Measurements from ENCODE around the gene SLCO3A1. TPM values are rescaled to one million over a fixed set of nuclear protein-coding genes. Genes with fewer than 3 reads are reported as not detected.
A peak's percentile ranks its signal among the peaks of the same experiment; 100 is the strongest.

SLCO3A1 gene
- total and polyA plus RNA-seq, 12 donors = 1.8 to 26.6 (median 17.2) TPM

GRCh38 chr15:92075764-92076163 lies 222.3 kb downstream of the SLCO3A1 start:
- Histone ChIP-seq H3K36me3 (replicated peaks in 1 of 2) (no peaks in the 10 kb centered on the region), H3K4me1 (replicated peaks in 1 of 2) (peaks cover 0 to 8% of the 10 kb centered on the region in 2 donors), H3K27me3 (no peaks in the 10 kb centered on the region), H3K27ac (no peak overlapping the region), H3K4me3 (no peak overlapping the region), H3K9me3 (replicated peaks in 1 of 3) (no peaks in the 10 kb centered on the region)
- intact Hi-C loops (cut with DNase I) = loop anchor here (5.0 to 10.0 kb wide), 4 partner anchors 131 to 771 kb away; partner anchors contain the start of gene SLCO3A1 (in 1 of the 2)
- WGBS, 4 donors = 67 to 76% (median 69%) methylated on average over 6 to 7 of the region's 7 CpGs
- no peak for DNase-seq
- TF ChIP-seq POLR2A (IDR thresholded peaks at IDR 0.05) = no peak

- Histone ChIP-seq H3K27ac (no peak overlapping the region), H3K36me3 (replicated peaks in 1 of 2) (no peaks in the 10 kb centered on the region), H3K27me3 (no peaks in the 10 kb centered on the region), H3K9me3 (replicated peaks in 1 of 3) (no peaks in the 10 kb centered on the region), H3K4me3 (no peak overlapping the region), H3K4me1 (replicated peaks in 1 of 2) (peaks cover 0 to 4% of the 10 kb centered on the region in 2 donors)
- DNase-seq = no peak
- TF ChIP-seq CTCF (IDR thresholded peaks at IDR 0.05) (no peak), POLR2A (IDR thresholded peaks at IDR 0.05) (no peak)
- intact Hi-C loops (cut with DNase I) = loop anchor here (5.0 to 10.0 kb wide), 4 partner anchors 132 to 772 kb away; partner anchors contain the start of gene SLCO3A1 (in 1 of the 2)
- WGBS, 4 donors = 86 to 90% (median 88%) methylated on average over 5 to 8 of the region's 8 CpGs
Measured at GRCh38 chr15:92076541-92076940, 223.0 kb downstream of the SLCO3A1 start.

- DNase-seq = peak; percentile 75 to 92 (median 82)
- peaks cover under 1 to 14% of the 10 kb centered on the region in 2 donors for H3K4me1 ChIP-seq (replicated peaks in 1 of 2)
- H3K36me3 ChIP-seq (replicated peaks in 1 of 2) = no peaks in the 10 kb centered on the region
- no peak overlapping the region for H3K27ac ChIP-seq
- intact Hi-C loops (cut with DNase I) = loop anchor here (2.0 to 10.0 kb wide), 5 partner anchors 133 to 773 kb away; partner anchors contain the start of gene SLCO3A1 (in 2 of the 2)
- H3K9me3 ChIP-seq (replicated peaks in 1 of 3) = no peaks in the 10 kb centered on the region
- no peak overlapping the region for H3K4me3 ChIP-seq
- peak; percentile 59 to 90 (median 84) for TF ChIP-seq CTCF (IDR thresholded peaks at IDR 0.05)
- TF ChIP-seq POLR2A (IDR thresholded peaks at IDR 0.05) = no peak
- 41 to 50% (median 46%) methylated on average over 7 to 13 of the region's 13 CpGs for WGBS, 4 donors
- no peaks in the 10 kb centered on the region for H3K27me3 ChIP-seq
Measured at GRCh38 chr15:92077353-92078085, 224.0 kb downstream of the SLCO3A1 start.

GRCh38 chr15:92078270-92078669 lies 224.8 kb downstream of the SLCO3A1 start:
- no peak for TF ChIP-seq CTCF (IDR thresholded peaks at IDR 0.05)
- no peak for TF ChIP-seq POLR2A (IDR thresholded peaks at IDR 0.05)
- H3K4me1 ChIP-seq (replicated peaks in 1 of 2) = peaks cover 4 to 21% of the 10 kb centered on the region in 2 donors
- 90 to 97% (median 92%) methylated on average over 5 to 6 of the region's 6 CpGs for WGBS, 4 donors
- no peak overlapping the region for H3K27ac ChIP-seq
- no peaks in the 10 kb centered on the region for H3K9me3 ChIP-seq (replicated peaks in 1 of 3)
- intact Hi-C loops (cut with DNase I) = loop anchor here (2.0 to 10.0 kb wide), 5 partner anchors 133 to 773 kb away; partner anchors contain the start of gene SLCO3A1 (in 2 of the 2)
- H3K4me3 ChIP-seq = no peak overlapping the region
- no peaks in the 10 kb centered on the region for H3K27me3 ChIP-seq
- no peak for DNase-seq
- no peaks in the 10 kb centered on the region for H3K36me3 ChIP-seq (replicated peaks in 1 of 2)

Data from adrenal gland (tissue), 12 donors.